ENCODE measurements around the gene CTCF.

The CTCF gene

DNA sequence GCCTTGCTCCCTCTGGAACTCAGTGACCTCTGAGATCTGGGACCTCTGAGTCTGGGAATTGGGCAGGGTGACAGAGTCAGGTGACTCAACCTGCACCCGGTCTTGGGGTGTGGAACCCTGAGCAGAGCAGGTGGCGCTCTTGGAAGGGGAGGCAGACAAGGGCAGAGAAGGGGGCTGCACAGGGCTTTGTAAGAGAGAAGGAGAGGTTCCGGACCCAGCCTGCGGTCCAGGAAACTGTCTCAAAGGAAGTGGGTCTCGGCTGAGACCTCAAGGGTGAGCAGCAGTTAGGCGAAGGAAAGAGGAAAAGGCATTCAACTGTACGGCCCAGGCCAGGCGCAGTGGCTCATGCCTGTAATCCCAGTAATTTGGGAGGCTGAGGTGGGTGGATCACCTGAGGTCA, 43.6 kb upstream of the CTCF start:
- POLR2A ChIA-PET: no interaction called here
- CTCF ChIA-PET: interaction anchor here (0.6 kb wide), 1 partner anchor 381 kb away, joined by 4 read pairs; no protein-coding TSS in a partner anchor
- TF ChIP-seq NFRKB (IDR thresholded peaks at IDR 0.05) (no peak), ELF4 (IDR thresholded peaks at IDR 0.05) (no peak), FOXK2 (IDR thresholded peaks at IDR 0.05) (no peak), FOXA1 (IDR thresholded peaks at IDR 0.05) (no peak), TARDBP (IDR thresholded peaks at IDR 0.05) (no peak), SP1 (IDR thresholded peaks at IDR 0.05) (no peak), HDGF (IDR thresholded peaks at IDR 0.05; ENCODE audit: borderline replicate concordance) (no peak), ARNT (IDR thresholded peaks at IDR 0.05) (no peak), ZNF384 (IDR thresholded peaks at IDR 0.05) (no peak), SUZ12 (IDR thresholded peaks at IDR 0.05) (no peak), L3MBTL2 (conservative IDR thresholded peaks at IDR 0.05) (no peak), LEF1 (IDR thresholded peaks at IDR 0.05; ENCODE audit: borderline replicate concordance) (no peak), BHLHE40 (IDR thresholded peaks at IDR 0.05; ENCODE audit: borderline replicate concordance) (no peak), CTBP1 (IDR thresholded peaks at IDR 0.05; ENCODE audit: borderline replicate concordance) (no peak), FOXM1 (IDR thresholded peaks at IDR 0.05; ENCODE audit: borderline replicate concordance) (no peak)
- TF ChIP-seq, protein P1, sequence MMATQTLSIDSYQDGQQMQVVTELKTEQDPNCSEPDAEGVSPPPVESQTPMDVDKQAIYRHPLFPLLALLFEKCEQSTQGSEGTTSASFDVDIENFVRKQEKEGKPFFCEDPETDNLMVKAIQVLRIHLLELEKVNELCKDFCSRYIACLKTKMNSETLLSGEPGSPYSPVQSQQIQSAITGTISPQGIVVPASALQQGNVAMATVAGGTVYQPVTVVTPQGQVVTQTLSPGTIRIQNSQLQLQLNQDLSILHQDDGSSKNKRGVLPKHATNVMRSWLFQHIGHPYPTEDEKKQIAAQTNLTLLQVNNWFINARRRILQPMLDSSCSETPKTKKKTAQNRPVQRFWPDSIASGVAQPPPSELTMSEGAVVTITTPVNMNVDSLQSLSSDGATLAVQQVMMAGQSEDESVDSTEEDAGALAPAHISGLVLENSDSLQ (IDR thresholded peaks at IDR 0.05): no peak
- DNase-seq (ENCODE audit: extremely low spot score): no peak

DNA sequence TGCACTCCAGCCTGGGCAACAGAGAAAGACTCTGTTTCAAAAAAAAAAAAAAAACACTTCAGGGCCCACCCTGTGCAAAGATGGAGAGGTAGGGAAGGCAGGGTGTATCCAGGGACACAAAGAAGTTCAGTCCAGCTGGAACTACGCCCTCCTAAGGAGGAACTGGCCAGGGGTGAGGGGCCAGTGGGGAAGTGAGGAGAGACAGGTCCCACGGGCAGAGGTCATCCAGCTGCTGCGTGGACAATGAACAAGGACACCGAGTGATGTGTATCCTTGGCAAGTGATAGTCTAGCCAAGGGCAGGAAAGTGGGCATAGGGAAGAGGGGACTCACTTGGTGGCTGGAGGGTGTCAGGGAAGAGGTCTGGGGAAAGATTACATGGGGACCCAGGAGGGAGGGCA, 43.1 kb upstream of the CTCF start:
- CTCF ChIA-PET: interaction anchor here (0.6 kb wide), 1 partner anchor 382 kb away, joined by 4 read pairs; no protein-coding TSS in a partner anchor
- TF ChIP-seq HDGF (IDR thresholded peaks at IDR 0.05; ENCODE audit: borderline replicate concordance) (no peak), ARNT (IDR thresholded peaks at IDR 0.05) (no peak), ELF4 (IDR thresholded peaks at IDR 0.05) (no peak), CTBP1 (IDR thresholded peaks at IDR 0.05; ENCODE audit: borderline replicate concordance) (no peak), LEF1 (IDR thresholded peaks at IDR 0.05; ENCODE audit: borderline replicate concordance) (no peak), L3MBTL2 (conservative IDR thresholded peaks at IDR 0.05) (no peak), NFRKB (IDR thresholded peaks at IDR 0.05) (no peak)

DNA sequence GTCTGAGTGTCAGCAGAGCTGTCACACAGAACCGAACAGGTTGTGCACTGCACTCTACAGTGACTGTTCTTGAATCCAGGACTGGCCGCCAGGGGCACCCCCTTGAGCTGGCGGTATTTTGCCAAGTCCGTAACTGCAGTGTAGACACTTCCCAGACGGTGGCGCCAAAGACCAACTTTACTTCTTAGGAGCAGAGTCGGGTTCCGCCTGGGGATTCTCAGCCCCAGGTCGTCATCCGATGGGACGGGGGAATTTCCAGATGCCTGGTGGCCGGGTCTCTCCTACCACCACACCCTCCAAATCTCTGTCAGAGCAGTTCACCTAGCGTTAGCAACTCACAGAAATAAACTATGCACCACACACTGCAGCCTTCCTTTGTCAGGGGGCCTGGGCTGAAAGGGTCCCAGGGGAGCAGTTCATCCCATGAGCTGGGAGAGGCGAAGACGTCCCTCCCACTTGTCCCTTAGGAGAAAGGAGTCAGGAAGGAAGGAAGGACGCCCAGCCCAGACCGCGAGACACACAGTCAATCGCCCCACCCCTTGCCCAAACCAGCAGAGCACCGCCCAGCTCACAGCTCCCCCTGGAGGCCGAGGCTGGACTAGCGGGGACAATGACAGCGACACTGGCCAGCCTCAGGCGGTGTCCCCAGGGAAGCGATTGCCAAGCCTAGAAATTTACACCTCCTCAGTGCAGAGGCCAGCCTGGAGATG, 41.1 kb upstream of the CTCF start:
- CTCF ChIA-PET: interaction anchor here (0.6 to 2.2 kb wide), 34 partner anchors 9 to 588 kb away, joined by 3 to 35 read pairs (median 5); partner anchors contain the start of genes ACD, AGRP, ATP6V0D1 and C16orf86
- POLR2A ChIA-PET: interaction anchor here (0.6 to 2.5 kb wide), 11 partner anchors 8 to 501 kb away, joined by 3 to 19 read pairs (median 4); partner anchors contain the start of genes ACD, ATP6V0D1 and CTCF
- peak; percentile 92 for DNase-seq (ENCODE audit: extremely low spot score)
- TF ChIP-seq, protein P1 (IDR thresholded peaks at IDR 0.05): 0 out of 2 replicates have a peak, but pooled peaks have one; percentile 2
- TF ChIP-seq HDGF (IDR thresholded peaks at IDR 0.05; ENCODE audit: borderline replicate concordance): no peak

More for the DNA sequence above, 43.1 kb upstream of the CTCF start:
- POLR2A ChIA-PET: no interaction called here
- DNase-seq (ENCODE audit: extremely low spot score): no peak

DNA sequence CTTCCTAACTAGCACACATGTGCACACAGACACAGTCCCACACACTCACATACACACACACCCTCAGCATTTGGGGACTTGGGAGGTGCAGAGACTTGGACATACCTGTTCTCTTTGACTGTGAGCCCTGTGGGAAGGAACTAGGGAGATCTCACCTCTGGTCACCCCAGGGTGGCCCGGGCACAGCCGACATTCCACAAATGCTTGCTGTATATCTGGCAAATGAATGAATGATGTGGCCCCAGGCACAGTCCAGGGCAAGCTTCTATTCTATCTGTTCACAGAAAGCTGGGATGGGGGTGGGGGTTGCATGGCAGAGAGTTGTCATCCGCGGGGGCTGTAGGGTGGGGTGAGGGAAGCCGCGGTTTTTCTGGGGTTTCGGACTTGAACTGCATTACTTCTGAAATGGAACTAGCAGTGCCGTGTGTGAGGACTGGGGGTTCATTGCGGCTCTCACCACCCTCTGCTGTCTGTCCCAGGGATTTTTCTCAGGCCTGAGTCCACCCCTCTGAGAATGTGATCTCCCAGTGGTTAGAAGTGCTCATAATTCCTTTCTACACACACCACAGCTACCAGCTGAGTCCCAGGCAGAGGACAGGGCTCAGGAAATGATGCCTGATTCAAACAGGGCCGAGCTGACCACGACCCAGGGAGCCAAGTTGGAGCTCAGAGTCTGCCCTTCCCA, 37.0 kb upstream of the CTCF start:
- TF ChIP-seq SP1 (IDR thresholded peaks at IDR 0.05): no peak
- TF ChIP-seq LEF1 (IDR thresholded peaks at IDR 0.05; ENCODE audit: borderline replicate concordance): no peak
- TF ChIP-seq HDGF (IDR thresholded peaks at IDR 0.05; ENCODE audit: borderline replicate concordance): no peak
- no peak for TF ChIP-seq L3MBTL2 (conservative IDR thresholded peaks at IDR 0.05)
- TF ChIP-seq SUZ12 (IDR thresholded peaks at IDR 0.05): no peak
- TF ChIP-seq BHLHE40 (IDR thresholded peaks at IDR 0.05; ENCODE audit: borderline replicate concordance): no peak
- TF ChIP-seq, protein P1 (IDR thresholded peaks at IDR 0.05): no peak
- TF ChIP-seq FOXM1 (IDR thresholded peaks at IDR 0.05; ENCODE audit: borderline replicate concordance): no peak
- ChIA-PET CTCF (interaction anchor here (0.6 to 1.8 kb wide), 5 partner anchors 10 to 147 kb away, joined by 3 to 6 read pairs (median 3); no protein-coding TSS in a partner anchor), POLR2A (interaction anchor here (1.1 to 1.8 kb wide), 3 partner anchors 132 to 194 kb away, joined by 3 to 5 read pairs (median 3); partner anchors contain the start of genes ACD, GFOD2 and PARD6A)
- DNase-seq (ENCODE audit: extremely low spot score): no peak

DNA sequence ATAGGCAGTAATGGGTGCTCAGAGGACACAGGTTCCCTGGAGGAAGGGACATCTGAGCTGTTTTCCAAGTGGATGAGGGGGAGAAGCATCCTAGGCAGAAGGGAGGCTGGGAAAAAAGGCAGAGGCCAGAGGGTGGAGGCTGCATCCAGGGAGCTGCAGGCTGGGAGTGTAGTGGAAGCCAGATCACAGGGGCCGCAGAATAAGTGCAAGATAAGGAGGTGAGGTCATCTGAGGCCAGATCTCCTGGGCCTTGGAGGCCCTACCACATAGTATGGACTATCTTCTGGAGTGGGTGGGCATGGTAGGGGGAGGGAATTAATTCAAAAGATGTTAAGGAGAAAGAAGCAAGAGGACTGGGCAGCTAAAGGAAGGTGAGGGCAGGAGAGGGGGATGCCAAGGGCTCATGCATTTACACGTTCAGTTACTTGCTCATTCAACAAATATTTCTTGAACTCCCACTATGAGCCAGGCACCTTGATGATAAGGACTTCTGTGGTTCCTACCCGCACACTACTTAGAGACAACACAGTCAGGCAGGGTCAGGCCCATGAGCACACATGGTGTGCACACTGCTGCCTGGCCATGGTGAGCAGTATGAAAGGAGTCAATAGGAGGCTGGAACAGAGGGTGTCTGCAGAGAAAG, 36.1 kb upstream of the CTCF start:
- no peak for DNase-seq (ENCODE audit: extremely low spot score)
- ChIA-PET CTCF (interaction anchor here (0.6 to 1.8 kb wide), 5 partner anchors 11 to 146 kb away, joined by 3 to 6 read pairs (median 3); no protein-coding TSS in a partner anchor), POLR2A (interaction anchor here (1.1 to 1.8 kb wide), 3 partner anchors 131 to 193 kb away, joined by 3 to 5 read pairs (median 3); partner anchors contain the start of genes ACD, GFOD2 and PARD6A)
- TF ChIP-seq SUZ12 (IDR thresholded peaks at IDR 0.05) (no peak), LEF1 (IDR thresholded peaks at IDR 0.05; ENCODE audit: borderline replicate concordance) (no peak), ARNT (IDR thresholded peaks at IDR 0.05) (no peak), L3MBTL2 (conservative IDR thresholded peaks at IDR 0.05) (no peak), HDGF (IDR thresholded peaks at IDR 0.05; ENCODE audit: borderline replicate concordance) (no peak), SP1 (IDR thresholded peaks at IDR 0.05) (no peak), FOXM1 (IDR thresholded peaks at IDR 0.05; ENCODE audit: borderline replicate concordance) (no peak), ELF4 (IDR thresholded peaks at IDR 0.05) (no peak), CTBP1 (IDR thresholded peaks at IDR 0.05; ENCODE audit: borderline replicate concordance) (no peak), FOXK2 (IDR thresholded peaks at IDR 0.05) (no peak), TARDBP (IDR thresholded peaks at IDR 0.05) (no peak), ZNF384 (IDR thresholded peaks at IDR 0.05) (no peak), NFRKB (IDR thresholded peaks at IDR 0.05) (no peak), BHLHE40 (IDR thresholded peaks at IDR 0.05; ENCODE audit: borderline replicate concordance) (no peak), FOXA1 (IDR thresholded peaks at IDR 0.05) (no peak)
- TF ChIP-seq, protein P1 (IDR thresholded peaks at IDR 0.05): no peak
